WTC11 (cell line): ENCODE measurements around the gene ABCG4.

Experiments used
- ATF2 ChIP-seq: sonication (generic); formaldehyde crosslinking; IDR thresholded peaks from 2 replicates; pipeline ENCODE4 v1.8.1; 2022; ENCODE audit warnings: low read depth, missing genetic modification reagents, borderline replicate concordance
- CTCF ChIP-seq: fragments of 200-600 bp; IDR thresholded peaks from 2 replicates; pipeline ENCODE4 v1.8.0; 2022; ENCODE audit warnings: antibody characterized with exemption
- FOXK1 ChIP-seq: sonication (generic); formaldehyde crosslinking; IDR thresholded peaks from 2 replicates; pipeline ENCODE4 v1.8.0; 2022; ENCODE audit warnings: mild to moderate bottlenecking, moderate library complexity, missing genetic modification reagents
- TP53 ChIP-seq: sonication (generic); formaldehyde crosslinking; IDR thresholded peaks from 2 replicates; pipeline ENCODE4 v1.8.1; 2023; ENCODE audit warnings: mild to moderate bottlenecking, missing genetic modification reagents
- ZNF138 ChIP-seq: sonication (generic); formaldehyde crosslinking; conservative IDR thresholded peaks from 2 replicates; pipeline ENCODE4 v1.8.1; 2022; ENCODE audit warnings: mild to moderate bottlenecking, moderate library complexity, missing genetic modification reagents

- no peak for TF ChIP-seq CTCF
- TF ChIP-seq FOXK1 (CRISPR knock-in tag), result no peak
- no peak for TF ChIP-seq ATF2 (CRISPR knock-in tag)
- no peak for TF ChIP-seq ZNF138 (CRISPR knock-in tag)
- TF ChIP-seq TP53, result no peak
Measured at GRCh38 chr11:119161871-119162270, 13.0 kb downstream of the ABCG4 start.
